Measurements from ENCODE around the gene TMC1.
"Not testable (repeated sequence)": the region's sequence is repeated elsewhere in the genome, so short reads cannot be mapped to it uniquely, and the experiment has no call there.

The TMC1 gene

DNA sequence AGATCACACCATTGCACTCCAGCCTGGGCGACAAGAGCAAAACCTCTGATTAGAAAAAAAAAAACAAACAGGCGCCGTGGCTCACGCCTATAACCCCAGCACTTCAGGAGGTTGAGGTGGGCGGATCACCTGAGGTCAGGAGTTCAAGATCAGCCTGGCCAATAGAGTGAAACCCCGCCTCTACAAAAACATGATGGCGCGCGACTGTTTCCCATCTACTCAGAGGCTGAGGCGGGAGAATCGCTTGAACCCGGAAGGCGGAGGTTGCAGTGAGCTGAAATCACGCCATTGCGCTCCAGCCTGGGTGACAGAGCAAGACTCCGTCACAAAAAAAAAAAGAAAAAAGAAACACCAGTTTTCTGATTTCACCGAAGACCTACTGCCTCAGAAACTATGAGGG is at the start of gene TMC1:
Gene TMC1 (plus strand): TSS at position 193 of the 400 bp plus-strand sequence. CDS start 127,041 bp downstream, outside the sequence.
- DNase-seq, result peak; percentile 62

DNA sequence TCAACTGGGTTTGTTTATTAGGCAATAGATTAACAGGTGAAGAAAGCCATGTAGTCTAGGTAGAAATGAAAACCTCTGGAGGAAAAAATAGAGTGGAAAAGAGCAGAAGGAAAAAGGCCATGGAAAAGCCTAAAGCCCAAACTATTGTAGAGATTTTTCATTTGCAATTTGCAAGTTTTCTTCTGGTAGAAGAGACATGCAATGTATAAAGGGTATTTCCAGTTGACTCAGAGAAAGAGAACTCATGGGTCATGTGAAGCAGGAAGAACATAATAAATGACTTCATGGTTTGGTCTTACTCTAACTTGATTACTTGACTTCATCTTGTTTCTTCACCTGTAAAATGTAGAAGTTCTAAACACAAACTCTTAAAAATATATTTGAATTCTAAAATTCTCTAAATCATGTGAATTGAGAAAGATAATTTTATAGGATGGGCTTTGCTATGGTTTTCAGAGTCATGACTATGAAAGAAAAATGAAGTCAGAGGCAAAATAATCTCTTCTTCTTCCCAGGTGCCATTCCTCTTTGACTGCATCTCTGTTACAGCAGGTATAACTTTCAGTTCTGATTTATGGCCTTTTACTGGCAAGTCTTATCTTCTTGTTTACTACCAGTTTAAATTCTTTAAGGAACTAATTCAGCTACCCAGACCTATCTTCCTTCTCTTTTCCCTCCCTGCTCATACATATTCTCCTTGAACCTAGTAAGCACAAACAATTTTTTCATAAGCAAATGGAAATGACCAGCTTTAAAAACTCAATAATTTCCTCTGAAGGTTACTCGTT is 47.7 kb upstream of the TMC1 start:
- no peak for DNase-seq

DNA sequence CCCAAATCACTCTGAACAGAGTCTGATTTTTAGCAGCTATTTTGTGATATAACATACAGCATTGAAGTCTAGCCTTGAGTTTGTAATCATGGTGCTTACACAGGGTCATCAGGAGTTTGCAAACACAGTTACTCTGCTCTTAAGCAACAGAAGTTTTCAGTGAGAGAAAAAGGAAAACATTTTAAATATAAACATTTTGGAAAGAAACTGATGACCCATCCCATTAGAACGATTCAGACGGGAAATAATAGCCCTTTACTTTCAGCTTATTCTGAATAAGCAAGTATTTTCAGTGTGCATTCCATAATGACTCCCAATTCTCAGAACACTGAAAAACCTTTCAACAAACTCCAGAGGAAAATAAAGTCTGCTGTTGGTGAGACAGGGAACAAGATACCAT is 46.7 kb upstream of the TMC1 start:
- DNase-seq, result no peak

DNA sequence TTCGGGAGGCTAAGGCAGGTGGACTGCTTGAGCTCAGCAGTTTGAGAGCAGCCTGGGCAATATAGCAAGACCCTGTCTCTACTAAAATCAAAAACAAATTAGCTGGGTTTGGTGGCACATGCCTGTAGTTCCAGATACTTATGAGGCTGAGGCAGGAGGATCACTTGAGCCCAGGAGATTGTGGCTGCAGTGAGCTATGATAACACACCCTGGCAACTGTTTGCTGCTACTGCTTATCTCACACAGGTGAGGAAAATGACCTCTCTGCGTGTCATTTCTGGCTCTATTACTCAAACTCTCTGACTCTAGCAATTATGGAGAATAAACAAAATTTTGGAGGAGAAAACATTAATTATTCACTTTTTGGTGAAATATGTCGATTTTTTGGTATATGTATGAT is 45.3 kb upstream of the TMC1 start:
- no peak for DNase-seq

DNA sequence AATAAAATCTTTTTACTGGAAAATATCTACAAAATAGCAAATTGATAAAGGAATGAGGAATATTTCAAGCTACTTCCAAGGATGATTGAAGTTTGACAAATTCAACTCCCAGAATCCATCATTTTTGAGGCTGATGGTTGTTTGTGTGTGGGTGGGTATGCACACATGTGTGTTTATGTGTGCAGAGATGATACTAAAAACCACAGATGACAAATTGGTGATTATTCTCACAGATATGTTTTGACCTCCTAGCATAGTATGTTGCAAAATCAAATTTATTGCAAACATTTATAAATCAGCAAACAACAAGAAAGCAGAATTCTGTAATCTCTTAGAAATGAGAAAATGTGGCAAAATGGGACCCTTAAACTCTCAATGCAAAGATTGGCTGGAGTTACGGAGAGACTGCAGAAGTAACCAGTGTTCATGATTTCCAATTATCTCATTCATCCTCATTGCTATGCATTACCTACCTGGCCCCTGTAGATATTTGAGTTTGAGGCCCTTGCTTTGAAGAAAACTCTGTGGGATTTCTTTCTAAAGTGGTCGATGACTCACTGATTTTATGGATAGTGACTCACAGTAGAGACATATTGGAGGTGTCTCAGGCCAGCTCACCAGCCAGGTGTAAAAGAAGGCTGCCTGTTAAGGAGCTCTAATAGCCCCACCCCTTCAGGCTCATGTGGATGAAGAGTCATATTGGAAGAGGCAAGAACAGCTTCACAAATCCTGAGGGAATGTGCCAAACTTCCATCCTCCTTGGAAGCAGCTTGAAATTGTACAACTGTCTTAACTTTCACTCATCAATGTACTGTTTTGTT is 44.6 kb upstream of the TMC1 start:
- peak; percentile 13 for DNase-seq

DNA sequence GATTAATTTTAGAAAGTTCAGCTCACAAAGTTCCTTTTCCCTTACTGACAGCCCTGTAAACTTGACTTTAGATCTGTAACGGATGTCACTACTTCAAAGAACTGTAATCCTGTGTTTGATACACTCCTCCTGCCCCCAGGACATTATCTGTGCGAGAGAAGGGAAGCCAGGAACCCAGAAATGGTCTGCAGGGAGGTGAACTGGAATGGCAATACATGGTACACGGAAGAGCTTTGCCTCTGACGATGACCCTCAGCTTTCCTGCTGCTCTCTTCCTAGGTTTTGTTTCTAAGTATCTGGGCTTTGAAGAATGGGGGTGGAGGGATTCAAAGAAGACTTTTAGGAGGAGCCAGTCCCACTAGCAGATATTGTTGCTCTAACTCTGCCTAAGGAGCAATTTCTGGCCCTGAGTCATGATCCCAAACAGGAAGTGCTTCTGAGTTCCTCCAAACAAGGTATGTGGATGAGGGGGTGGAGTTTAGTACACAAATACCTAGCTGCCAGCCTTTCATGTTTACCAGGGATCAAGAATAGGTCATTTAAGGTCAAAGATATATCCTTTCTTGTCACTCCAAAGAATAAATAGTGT is 43.4 kb upstream of the TMC1 start:
- DNase-seq, result peak; percentile 59

DNA sequence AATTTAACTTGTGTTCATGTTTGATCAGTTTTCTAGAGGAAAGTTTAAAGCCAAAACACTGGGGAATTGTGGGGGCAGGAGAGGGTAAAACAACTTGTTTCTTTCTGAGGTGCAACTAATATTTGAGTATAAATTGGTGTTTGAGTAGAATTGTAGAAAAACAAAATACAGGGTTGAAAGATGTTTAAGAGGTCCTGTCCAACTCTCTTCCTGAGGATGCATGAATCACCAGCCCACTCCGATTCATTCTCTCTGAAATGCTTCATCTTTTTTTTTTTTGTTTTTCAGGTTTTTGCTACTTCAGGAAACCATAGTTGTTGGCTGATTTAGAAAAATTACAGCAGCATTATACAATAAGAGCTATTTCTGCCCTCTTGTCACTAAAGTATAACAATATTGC is 42.4 kb upstream of the TMC1 start:
- no peak for DNase-seq

DNA sequence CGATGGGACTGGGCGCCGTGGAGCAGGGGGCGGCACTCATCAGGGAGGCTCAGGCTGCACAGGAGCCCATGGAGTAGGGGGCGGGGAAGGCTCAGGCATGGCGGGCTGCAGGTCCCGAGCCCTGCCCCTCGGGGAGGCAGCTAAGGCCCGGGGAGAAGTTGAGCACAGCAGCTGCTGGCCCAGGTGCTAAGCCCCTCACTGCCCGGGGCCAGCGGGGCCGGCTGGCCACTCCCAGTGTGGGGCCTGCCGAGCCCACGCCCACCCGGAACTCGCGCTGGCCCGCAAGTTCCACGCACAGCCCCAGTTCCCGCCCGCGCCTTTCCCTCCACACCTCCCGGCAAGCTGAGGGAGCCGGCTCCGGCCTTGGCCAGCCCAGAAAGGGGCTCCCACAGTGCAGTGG is 41.1 kb upstream of the TMC1 start:
- DNase-seq, result not testable (repeated sequence)

DNA sequence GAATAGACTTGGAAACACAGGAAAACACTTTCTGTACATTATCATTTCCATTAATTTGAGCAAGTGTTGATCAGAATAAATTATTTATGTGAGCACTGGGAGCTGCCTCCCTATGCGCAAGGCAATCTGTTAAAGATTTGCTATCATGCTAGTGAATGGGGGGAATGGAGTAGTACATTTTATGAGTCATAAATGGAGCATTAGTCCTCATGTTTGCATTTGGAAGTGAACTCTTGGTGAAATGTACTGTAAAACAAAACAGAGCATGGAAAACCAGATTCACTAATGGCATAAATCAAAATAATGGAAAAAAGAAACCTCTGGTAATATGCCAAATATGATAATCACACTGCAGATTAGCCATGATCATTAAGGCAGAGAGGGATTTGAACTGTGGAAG is 40.5 kb upstream of the TMC1 start:
- DNase-seq, result no peak

DNA sequence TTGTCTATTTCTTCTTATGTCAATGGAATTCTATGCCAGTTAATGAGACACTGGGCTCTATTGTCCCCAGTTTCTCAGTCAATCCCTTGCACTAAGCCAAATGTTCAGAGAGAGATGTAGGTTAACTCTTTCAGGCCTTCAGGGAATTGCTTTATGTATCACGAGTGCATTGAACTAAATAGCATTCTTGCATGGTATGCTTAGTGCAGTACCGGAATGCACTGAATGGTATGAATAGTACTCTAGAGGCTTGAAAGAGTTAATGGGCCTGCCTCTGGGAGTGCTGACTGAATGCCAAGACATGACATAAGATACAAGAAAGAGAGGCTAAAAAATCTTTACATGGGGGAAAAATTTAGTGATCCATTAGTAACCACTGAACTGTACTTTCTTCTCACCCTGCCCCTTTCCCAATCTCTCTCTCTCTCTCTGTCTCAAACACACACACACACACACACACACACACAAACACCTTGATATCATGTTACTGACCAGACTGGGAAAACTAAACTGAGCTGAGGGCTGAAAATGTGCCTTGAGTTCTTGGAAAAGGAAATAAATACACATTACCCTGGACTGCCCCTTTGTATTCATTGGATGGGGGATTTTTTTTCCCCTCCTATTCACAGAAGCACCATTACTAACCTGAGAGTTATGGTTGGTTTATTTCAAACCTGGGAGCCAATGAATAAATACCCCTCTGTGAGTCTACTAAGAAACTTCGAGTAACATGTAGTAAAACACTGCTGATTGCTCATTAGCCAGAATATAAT is 35.4 kb upstream of the TMC1 start:
- no peak for DNase-seq

DNA sequence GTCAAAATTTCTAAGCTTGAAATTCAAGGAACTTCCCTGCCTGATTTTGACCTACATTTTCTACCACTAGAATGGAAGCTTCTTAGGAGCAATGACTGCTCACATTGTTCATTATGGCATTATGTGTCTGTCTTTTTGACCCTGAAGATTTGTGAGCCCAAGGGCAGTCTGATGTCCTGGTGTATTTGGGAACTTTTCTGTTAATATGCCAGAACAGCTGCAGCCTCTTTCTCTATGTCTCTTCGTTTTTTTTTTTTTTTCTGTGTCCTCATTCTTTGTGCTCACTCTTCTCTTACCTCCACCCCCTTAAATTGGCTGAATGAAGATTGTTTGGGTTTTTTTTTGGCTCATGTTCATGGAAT is 34.8 kb upstream of the TMC1 start:
- DNase-seq, result no peak

DNA sequence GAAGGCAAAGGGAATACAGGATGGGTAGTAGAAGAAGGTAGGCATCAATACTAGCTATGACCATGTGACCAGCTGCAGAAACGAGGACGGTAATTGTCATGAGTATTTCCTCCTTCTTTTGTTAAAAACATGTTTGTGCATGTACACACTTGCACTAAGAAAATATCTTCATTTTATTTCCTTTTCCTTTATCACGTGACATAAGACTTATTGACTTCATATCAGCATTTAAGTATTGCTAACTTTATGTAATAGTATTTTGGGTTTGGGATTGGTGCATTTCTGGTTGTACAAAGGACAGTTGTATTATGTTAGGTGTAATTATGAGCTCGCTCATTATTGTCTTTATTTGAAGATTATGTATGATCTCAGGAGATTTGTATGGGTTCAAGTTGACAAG is 33.7 kb upstream of the TMC1 start:
- not testable (repeated sequence) for DNase-seq

DNA sequence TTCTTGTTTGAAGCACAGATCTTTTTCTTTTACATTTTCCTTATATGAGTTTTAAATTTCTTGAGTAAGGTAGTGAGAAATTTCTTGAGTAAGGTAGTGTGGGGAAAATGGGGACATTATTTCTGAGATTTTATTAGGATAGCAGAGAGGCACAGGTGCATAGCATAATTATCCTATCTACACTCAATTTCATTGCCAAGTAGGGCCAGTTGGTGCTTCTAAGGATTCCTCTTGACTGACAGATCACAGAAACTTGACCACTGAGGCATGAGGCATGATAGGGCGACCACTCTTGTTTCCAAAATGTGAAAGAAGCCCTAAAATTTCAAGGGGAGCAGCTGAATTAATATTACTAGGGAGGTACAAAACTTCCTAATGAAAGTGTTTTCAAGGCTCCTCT is 31.4 kb upstream of the TMC1 start:
- no peak for DNase-seq

DNA sequence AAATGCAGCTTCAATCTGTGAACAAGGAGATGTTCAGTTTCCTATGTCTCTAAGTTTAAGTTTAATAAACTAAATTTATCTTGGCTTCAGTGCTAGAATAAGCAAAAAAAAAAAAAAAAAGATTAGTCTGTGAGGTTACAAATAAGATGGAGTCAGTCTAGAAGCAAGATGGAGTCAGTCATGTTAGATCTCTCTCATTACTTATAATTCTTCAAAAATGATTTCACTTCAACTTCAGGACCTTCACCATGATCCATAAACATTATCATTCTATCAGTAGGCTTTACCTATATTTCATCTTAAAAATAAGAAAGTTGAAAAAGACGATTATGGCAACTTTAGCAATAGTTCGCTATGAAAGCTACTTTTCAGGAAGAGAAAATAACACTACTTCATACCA is 30.2 kb upstream of the TMC1 start:
- no peak for DNase-seq

DNA sequence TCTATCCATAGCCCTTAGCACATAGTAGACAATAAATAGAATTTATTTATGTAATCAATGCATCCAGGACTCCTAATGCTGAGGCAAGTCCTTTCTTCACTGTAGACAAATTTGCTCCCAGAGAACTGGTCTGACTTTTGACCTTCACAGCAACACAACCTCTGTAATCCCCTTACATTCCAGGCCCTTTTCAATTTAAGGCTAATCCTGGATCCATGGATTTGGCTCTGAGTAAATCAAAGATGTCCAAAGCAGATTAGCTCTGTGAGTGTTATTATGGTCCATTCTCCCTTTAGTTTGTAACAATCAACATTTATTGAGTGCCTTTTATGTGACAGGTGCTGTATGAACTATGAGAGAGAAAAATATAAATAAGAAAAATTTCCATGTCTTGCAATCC is 27.4 kb upstream of the TMC1 start:
- no peak for DNase-seq

DNA sequence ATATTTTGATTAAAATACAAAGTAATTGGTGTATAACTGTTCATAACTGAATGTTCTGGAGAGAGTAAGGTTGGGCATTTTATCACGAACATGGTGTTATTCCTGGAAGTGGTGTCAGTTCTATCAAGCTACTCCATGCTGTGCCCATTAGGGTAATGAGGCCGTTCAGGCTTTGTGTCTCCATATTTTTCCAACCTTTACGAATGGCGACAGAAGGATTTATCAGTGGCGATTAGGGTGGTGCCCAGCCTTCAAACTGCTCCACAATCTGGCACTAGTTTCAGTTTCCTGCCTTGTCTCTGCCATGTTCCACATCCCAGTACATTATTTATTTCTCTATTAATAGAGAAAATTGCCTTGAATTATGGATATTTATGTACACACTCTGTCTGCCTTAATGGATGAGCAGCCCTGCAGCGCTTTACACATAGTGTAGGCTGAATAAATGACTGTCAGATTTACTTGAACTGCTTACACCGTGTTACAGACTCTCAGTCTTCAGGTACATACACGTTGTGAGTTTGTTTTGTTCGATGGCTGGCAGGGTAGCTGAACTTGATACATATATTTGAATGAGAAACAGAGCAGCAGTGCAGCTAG is 23.9 kb upstream of the TMC1 start:
- no peak for DNase-seq

DNA sequence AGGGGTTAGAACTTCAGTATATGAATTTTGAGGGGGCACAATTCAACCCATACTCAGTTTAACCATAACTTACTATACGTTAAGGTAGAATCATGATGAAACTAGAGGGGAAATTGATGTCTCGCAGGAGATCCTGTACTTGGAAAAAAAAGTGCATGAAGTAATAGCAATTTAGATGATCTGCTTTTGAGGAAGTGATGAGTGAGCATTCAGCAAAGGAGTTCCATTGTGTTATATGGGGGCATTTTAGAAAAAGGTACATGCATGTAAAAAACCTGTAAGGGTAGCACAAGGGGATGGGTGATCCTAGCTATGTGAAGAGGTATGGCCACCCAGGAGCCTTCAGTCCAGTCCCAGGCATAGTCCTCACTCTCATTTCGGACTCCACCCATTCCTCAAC is 14.8 kb upstream of the TMC1 start:
- DNase-seq, result no peak

DNA sequence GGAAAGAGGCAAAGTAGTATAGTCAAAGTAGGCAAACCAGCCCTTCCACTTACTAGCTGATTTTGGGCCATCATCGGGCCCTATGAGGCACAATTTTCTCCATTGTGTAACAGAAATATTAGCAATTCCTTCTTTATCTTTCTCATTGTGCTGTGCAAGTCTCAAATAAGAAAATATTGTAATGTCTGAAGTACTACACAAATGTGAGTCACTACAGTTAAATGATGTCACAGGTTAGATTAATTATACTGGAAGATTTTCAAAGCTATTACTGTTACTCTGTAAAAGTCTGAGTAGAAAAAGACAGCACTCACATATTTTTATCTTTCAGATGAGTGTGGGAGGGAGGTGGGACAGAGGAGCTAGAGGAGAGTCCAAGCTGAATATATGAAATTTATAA is 12.4 kb upstream of the TMC1 start:
- no peak for DNase-seq

DNA sequence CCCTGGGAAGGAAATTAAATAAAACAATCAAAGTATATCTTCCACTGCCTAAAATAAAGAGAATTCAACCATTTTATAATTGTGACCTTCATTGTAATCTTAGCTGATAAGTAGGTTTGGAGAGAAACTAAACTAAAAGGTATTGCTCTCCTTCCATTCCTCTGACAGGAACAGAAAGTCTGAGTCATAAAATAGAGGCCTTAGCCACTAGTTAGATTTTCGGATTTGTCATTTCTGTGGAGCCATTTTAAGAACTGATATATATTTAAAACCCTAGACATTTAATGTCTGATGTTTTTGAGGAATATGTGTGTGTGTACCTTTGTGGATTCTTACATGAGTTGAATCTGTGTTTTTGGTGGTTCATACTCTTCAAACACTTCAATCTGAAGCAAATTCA is 11.8 kb upstream of the TMC1 start:
- DNase-seq, result no peak

DNA sequence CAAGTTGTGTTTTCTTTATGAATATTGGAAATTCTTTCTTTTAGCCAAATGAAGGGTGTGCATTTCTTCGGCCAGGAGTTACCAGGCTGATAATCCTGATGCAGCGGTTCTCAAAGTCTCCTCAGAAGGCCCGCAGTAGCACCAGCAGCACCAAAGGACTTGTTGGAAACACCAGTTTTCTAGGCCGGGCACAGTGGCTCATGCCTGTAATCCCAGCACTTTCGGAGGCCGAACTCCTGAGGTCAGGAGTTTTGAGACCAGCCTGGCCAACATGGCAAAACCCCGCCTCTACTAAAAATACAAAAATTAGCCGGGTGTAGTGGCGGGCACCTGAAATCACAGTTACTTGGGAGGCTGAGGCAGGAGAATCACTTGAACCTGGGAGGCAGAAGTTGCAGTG is 397 bp upstream of the TMC1 start:
- not testable (repeated sequence) for DNase-seq

DNA sequence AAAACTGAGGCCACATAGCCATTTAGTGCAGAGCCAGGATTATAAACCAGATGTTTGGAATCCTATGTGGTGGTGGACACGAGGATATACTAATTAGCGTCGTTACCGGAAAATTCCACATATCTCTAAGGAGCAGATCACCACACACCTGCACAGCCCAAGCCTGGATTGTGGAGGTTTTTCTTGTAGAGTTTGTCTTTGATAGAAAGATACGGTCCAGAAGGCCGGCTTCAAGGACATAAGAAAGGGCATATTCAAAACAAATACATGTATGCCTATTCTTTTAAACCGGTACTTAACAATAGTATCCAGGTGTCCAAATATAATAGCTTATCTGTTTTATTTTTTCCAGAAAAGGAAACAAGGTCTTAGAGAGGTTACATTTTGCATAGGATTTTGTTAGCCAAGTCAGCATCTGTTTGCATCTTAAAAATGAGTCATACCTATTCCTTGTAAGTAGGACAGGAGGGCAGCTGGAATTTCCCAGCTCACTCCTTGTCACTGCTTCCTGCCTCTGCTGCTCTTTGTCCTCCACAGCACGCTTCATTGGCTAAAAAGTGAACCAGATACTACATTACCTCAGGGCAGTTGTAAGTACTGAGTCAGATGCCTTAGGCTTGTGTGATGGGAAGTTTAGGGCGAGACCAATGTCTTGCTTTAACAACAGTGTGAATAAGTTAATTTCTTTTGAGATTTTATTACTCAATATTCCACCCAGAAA is 3.6 kb downstream of the TMC1 start:
- DNase-seq, result peak; percentile 17

Data from NCI-H510A treated with DMSO at 0.1 percent for 48 hours (cell line).